Measurements from ENCODE around the gene DUSP9.

DNA sequence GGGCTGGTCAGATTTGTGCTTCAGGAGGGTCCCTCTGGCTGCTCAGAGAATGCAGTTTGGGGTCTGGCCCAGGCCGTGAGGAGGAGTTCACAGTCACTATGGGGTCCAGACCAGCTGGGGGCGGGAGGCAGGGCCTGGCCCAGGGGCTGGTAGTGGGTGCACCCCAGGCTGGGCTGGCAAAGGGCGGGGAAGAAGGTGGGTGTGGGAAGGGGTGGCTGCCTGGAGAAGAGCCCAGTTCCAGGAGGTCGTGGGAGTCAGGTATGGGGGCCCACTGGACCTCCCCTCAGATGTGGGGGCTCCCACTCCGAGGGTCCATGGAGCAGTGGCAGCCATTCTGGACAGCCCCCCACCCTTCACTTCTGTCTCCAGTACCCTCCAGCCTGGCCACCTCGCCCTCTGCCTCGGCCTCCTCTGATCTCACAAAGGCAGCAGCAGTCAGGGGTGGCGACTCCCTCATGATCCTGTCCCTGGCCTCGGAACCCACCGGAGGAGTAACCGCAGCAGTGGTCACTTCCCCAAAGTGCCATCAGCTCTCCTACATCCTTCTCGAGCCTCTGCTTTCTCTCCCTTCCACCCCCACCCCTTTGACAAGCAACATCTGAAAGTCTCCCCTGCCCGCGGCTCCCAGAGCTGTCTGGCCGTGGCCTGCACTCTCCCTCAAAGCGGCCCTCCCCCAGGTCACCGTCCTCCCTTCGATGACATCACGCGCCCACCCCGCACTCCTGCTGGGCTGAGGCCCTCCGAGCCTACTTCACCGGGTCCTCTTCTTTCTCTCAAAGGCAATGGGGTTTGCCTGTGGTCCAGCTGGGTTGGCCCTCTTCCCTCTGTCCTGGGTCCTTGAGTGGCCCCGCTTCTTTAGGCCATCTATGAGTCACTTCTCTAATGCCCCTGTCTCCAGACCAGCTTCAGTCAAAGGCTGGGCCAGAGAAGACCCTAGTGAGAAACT lies 39.0 kb downstream of the DUSP9 start:
- no peak for TF ChIP-seq EZH2 (IDR thresholded peaks at IDR 0.05; ENCODE audit: borderline replicate concordance, low read depth, low read length, severe bottlenecking)
- TF ChIP-seq, protein P1, sequence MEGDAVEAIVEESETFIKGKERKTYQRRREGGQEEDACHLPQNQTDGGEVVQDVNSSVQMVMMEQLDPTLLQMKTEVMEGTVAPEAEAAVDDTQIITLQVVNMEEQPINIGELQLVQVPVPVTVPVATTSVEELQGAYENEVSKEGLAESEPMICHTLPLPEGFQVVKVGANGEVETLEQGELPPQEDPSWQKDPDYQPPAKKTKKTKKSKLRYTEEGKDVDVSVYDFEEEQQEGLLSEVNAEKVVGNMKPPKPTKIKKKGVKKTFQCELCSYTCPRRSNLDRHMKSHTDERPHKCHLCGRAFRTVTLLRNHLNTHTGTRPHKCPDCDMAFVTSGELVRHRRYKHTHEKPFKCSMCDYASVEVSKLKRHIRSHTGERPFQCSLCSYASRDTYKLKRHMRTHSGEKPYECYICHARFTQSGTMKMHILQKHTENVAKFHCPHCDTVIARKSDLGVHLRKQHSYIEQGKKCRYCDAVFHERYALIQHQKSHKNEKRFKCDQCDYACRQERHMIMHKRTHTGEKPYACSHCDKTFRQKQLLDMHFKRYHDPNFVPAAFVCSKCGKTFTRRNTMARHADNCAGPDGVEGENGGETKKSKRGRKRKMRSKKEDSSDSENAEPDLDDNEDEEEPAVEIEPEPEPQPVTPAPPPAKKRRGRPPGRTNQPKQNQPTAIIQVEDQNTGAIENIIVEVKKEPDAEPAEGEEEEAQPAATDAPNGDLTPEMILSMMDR (IDR thresholded peaks at IDR 0.05; ENCODE audit: borderline replicate concordance, extremely low read depth, low read length, poor library complexity, severe bottlenecking) = no peak

Measured in DND-41 (cell line).